Activated naive CD8-positive, alpha-beta T cell treated with anti-CD3 and anti-CD28 coated beads, Interleukin-2, amount 50 U/mL, for 24 hours (primary cell): ENCODE data around the gene MYO9A.
A peak's percentile ranks its signal among the peaks of the same experiment; 100 is the strongest.

ENCODE experiments used
- ATAC-seq: fragments of 150-1000 bp; cut with Tn5 transposase; one replicate; pipeline ENCODE4 v1.10.0; 2021
- DNase-seq: peaks from one replicate; pipeline ENCODE4 v3.0.0; 2021
- H3K27ac Mint-ChIP-seq: one replicate; pipeline ENCODE4 v1.8.0; 2021; ENCODE audit warnings: mild to moderate bottlenecking, mixed read lengths
- H3K27me3 Mint-ChIP-seq: one replicate; pipeline ENCODE4 v1.8.0; 2021; ENCODE audit warnings: mixed read lengths
- H3K36me3 Mint-ChIP-seq: one replicate; pipeline ENCODE4 v1.8.0; 2021; ENCODE audit warnings: low read depth, mixed read lengths
- H3K4me1 Mint-ChIP-seq: one replicate; pipeline ENCODE4 v1.8.0; 2021; ENCODE audit warnings: mixed read lengths
- H3K4me3 Mint-ChIP-seq: one replicate; pipeline ENCODE4 v1.8.0; 2021; ENCODE audit warnings: mild to moderate bottlenecking, moderate library complexity, mixed read lengths
- H3K9me3 Mint-ChIP-seq: one replicate; pipeline ENCODE4 v1.8.0; 2021; ENCODE audit warnings: mixed read lengths

The MYO9A gene

GRCh38 chr15:72153269-72154000 lies 35.5 kb upstream of the MYO9A start:
- no peaks in the 10 kb centered on the region for H3K9me3 Mint-ChIP-seq
- ATAC-seq (no peak), DNase-seq (no peak)
- peaks cover 3% of the 10 kb centered on the region for H3K27me3 Mint-ChIP-seq
- H3K27ac Mint-ChIP-seq = no peak overlapping the region
- H3K4me3 Mint-ChIP-seq = no peak overlapping the region
- no peaks in the 10 kb centered on the region for H3K36me3 Mint-ChIP-seq
- peaks cover 2% of the 10 kb centered on the region for H3K4me1 Mint-ChIP-seq

GRCh38 chr15:72147418-72147817 lies 29.5 kb upstream of the MYO9A start:
- H3K27ac Mint-ChIP-seq = no peak overlapping the region
- no peaks in the 10 kb centered on the region for H3K4me1 Mint-ChIP-seq
- DNase-seq (no peak), ATAC-seq (no peak)
- no peaks in the 10 kb centered on the region for H3K36me3 Mint-ChIP-seq
- H3K27me3 Mint-ChIP-seq = no peaks in the 10 kb centered on the region
- no peak overlapping the region for H3K4me3 Mint-ChIP-seq
- H3K9me3 Mint-ChIP-seq = no peaks in the 10 kb centered on the region

GRCh38 chr15:72146934-72147333 lies 29.0 kb upstream of the MYO9A start:
- DNase-seq = no peak
- Mint-ChIP-seq H3K4me3 (no peak overlapping the region), H3K9me3 (no peaks in the 10 kb centered on the region), H3K4me1 (no peaks in the 10 kb centered on the region), H3K27me3 (no peaks in the 10 kb centered on the region), H3K36me3 (no peaks in the 10 kb centered on the region), H3K27ac (no peak overlapping the region)
- ATAC-seq = no peak

- Mint-ChIP-seq H3K27ac (no peak overlapping the region), H3K27me3 (no peaks in the 10 kb centered on the region), H3K36me3 (no peaks in the 10 kb centered on the region), H3K4me1 (peaks cover 6% of the 10 kb centered on the region), H3K4me3 (no peak overlapping the region), H3K9me3 (no peaks in the 10 kb centered on the region)
- DNase-seq (no peak), ATAC-seq (no peak)
These were observed 28.3 kb upstream of the MYO9A start for GRCh38 chr15:72146221-72146620.

- H3K4me3 Mint-ChIP-seq = no peak overlapping the region
- peak overlapping the region; percentile 71 for H3K27ac Mint-ChIP-seq
- DNase-seq (no peak), ATAC-seq (peak; percentile 61)
- peaks cover 8% of the 10 kb centered on the region for H3K4me1 Mint-ChIP-seq
- H3K36me3 Mint-ChIP-seq = no peaks in the 10 kb centered on the region
- no peaks in the 10 kb centered on the region for H3K27me3 Mint-ChIP-seq
- H3K9me3 Mint-ChIP-seq = no peaks in the 10 kb centered on the region
These were observed 23.5 kb upstream of the MYO9A start for GRCh38 chr15:72141171-72142084.

GRCh38 chr15:72140088-72140487 lies 22.1 kb upstream of the MYO9A start:
- H3K27me3 Mint-ChIP-seq = no peaks in the 10 kb centered on the region
- H3K36me3 Mint-ChIP-seq = no peaks in the 10 kb centered on the region
- ATAC-seq (no peak), DNase-seq (no peak)
- no peaks in the 10 kb centered on the region for H3K9me3 Mint-ChIP-seq
- H3K27ac Mint-ChIP-seq = no peak overlapping the region
- H3K4me1 Mint-ChIP-seq = peaks cover 8% of the 10 kb centered on the region
- no peak overlapping the region for H3K4me3 Mint-ChIP-seq

GRCh38 chr15:72139667-72140066 lies 21.7 kb upstream of the MYO9A start:
- Mint-ChIP-seq H3K27me3 (no peaks in the 10 kb centered on the region), H3K36me3 (no peaks in the 10 kb centered on the region), H3K4me1 (peaks cover 8% of the 10 kb centered on the region), H3K9me3 (no peaks in the 10 kb centered on the region), H3K4me3 (no peak overlapping the region), H3K27ac (no peak overlapping the region)
- DNase-seq (no peak), ATAC-seq (no peak)

GRCh38 chr15:72136170-72137051 lies 18.5 kb upstream of the MYO9A start:
- no peaks in the 10 kb centered on the region for H3K27me3 Mint-ChIP-seq
- H3K4me3 Mint-ChIP-seq = no peak overlapping the region
- H3K9me3 Mint-ChIP-seq = no peaks in the 10 kb centered on the region
- DNase-seq (no peak), ATAC-seq (no peak)
- H3K4me1 Mint-ChIP-seq = peaks cover 4% of the 10 kb centered on the region
- H3K36me3 Mint-ChIP-seq = no peaks in the 10 kb centered on the region
- H3K27ac Mint-ChIP-seq = no peak overlapping the region

- Mint-ChIP-seq H3K4me1 (no peaks in the 10 kb centered on the region), H3K27ac (no peak overlapping the region), H3K36me3 (no peaks in the 10 kb centered on the region), H3K9me3 (no peaks in the 10 kb centered on the region), H3K4me3 (no peak overlapping the region), H3K27me3 (no peaks in the 10 kb centered on the region)
- DNase-seq (no peak), ATAC-seq (no peak)
These were observed 17.8 kb upstream of the MYO9A start for GRCh38 chr15:72135719-72136118.

- no peak overlapping the region for H3K4me3 Mint-ChIP-seq
- no peaks in the 10 kb centered on the region for H3K36me3 Mint-ChIP-seq
- H3K9me3 Mint-ChIP-seq = no peaks in the 10 kb centered on the region
- no peaks in the 10 kb centered on the region for H3K27me3 Mint-ChIP-seq
- no peaks in the 10 kb centered on the region for H3K4me1 Mint-ChIP-seq
- ATAC-seq (no peak), DNase-seq (no peak)
- H3K27ac Mint-ChIP-seq = no peak overlapping the region
These were observed 15.3 kb upstream of the MYO9A start for GRCh38 chr15:72133211-72133610.

- Mint-ChIP-seq H3K9me3 (no peaks in the 10 kb centered on the region), H3K27me3 (no peaks in the 10 kb centered on the region), H3K4me3 (no peak overlapping the region)
These were observed 14.0 kb upstream of the MYO9A start for GRCh38 chr15:72131922-72132321.

GRCh38 chr15:72130272-72130671 lies 12.3 kb upstream of the MYO9A start:
- Mint-ChIP-seq H3K27me3 (no peaks in the 10 kb centered on the region), H3K36me3 (no peaks in the 10 kb centered on the region), H3K4me3 (no peak overlapping the region), H3K27ac (no peak overlapping the region), H3K4me1 (no peaks in the 10 kb centered on the region), H3K9me3 (no peaks in the 10 kb centered on the region)
- DNase-seq (no peak), ATAC-seq (no peak)

More at GRCh38 chr15:72131922-72132321, 14.0 kb upstream of the MYO9A start:
- no peak overlapping the region for H3K27ac Mint-ChIP-seq
- ATAC-seq (no peak), DNase-seq (no peak)
- no peaks in the 10 kb centered on the region for H3K36me3 Mint-ChIP-seq
- H3K4me1 Mint-ChIP-seq = no peaks in the 10 kb centered on the region

- H3K36me3 Mint-ChIP-seq = no peaks in the 10 kb centered on the region
- no peak overlapping the region for H3K27ac Mint-ChIP-seq
- H3K9me3 Mint-ChIP-seq = no peaks in the 10 kb centered on the region
- no peaks in the 10 kb centered on the region for H3K4me1 Mint-ChIP-seq
- H3K27me3 Mint-ChIP-seq = no peaks in the 10 kb centered on the region
- H3K4me3 Mint-ChIP-seq = no peak overlapping the region
- DNase-seq (no peak), ATAC-seq (no peak)
These were observed 10.4 kb upstream of the MYO9A start for GRCh38 chr15:72128359-72128758.

GRCh38 chr15:72127724-72128322 lies 9.9 kb upstream of the MYO9A start:
- Mint-ChIP-seq H3K36me3 (no peaks in the 10 kb centered on the region), H3K27me3 (no peaks in the 10 kb centered on the region), H3K4me1 (no peaks in the 10 kb centered on the region), H3K9me3 (no peaks in the 10 kb centered on the region), H3K27ac (no peak overlapping the region), H3K4me3 (no peak overlapping the region)
- no peak for ATAC-seq
- no peak for DNase-seq
